Germinal center (tissue), 1 donor: Measurements from ENCODE around the gene PNMA1.

Experiments used
- DNase-seq: peaks from one replicate; pipeline ENCODE4 v3.0.0; 2012; ENCODE audit warnings: mixed read lengths, low spot score

The PNMA1 gene

DNA sequence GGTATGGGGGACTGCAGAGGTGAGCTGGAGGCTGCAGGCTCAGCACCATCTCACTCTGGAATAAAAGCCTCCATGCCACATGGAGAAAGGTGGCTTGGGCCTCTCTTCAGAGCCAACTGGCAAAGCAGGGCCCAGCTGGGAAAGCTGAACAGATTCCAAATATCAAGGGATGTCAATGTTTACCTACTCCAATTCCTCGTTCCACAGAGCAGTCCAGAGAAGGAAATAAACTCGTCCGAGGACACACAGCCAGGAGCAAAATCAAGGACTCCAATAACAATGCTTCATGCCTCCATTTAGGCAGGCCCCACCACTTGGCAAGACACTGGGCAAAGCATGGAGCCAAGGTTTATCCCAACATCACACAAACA is 36.3 kb upstream of the PNMA1 start:
- no peak for DNase-seq

DNA sequence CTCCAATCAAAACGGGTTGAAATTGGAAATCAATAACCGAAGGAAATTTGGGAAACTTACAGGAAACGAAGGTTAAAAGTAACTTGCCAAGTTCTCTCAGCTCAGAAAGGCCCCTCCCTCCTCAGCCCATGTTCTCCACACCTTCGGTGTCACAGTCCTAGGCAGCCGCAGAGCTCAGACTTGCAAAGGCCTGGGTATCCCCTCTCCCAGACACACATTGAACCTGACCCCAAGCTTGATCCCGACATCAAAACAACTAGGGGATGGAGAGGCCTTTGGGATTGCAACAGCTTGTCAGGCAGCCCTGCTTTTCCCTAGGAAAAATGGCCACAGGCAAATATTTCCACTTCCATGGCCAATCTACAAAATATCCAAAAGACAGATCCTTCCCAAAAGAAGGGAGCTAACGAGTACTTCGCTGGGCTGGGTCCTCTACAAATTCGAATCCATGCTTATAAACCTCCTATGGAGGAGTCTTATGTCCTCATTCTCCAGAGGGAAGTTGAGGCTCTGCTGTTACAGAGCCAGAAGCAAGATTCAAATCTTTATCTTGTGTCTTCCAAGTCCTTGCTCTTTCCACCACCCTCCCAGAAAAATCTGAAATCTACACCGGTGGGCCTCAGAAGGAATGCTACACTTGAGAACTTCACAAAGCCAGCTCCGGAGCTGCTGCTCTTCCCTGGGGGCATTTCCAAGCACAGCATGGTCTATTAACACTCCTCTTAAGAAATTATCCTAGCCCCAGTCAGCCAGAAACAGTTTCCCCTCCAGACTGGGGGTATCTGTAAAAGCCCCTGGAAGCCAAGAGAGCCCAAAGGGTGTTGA is 35.7 kb upstream of the PNMA1 start:
- DNase-seq, result no peak

- no peak for DNase-seq
Observed at GRCh38 chr14:73748858-73749357, 34.7 kb upstream of the PNMA1 start.

DNA sequence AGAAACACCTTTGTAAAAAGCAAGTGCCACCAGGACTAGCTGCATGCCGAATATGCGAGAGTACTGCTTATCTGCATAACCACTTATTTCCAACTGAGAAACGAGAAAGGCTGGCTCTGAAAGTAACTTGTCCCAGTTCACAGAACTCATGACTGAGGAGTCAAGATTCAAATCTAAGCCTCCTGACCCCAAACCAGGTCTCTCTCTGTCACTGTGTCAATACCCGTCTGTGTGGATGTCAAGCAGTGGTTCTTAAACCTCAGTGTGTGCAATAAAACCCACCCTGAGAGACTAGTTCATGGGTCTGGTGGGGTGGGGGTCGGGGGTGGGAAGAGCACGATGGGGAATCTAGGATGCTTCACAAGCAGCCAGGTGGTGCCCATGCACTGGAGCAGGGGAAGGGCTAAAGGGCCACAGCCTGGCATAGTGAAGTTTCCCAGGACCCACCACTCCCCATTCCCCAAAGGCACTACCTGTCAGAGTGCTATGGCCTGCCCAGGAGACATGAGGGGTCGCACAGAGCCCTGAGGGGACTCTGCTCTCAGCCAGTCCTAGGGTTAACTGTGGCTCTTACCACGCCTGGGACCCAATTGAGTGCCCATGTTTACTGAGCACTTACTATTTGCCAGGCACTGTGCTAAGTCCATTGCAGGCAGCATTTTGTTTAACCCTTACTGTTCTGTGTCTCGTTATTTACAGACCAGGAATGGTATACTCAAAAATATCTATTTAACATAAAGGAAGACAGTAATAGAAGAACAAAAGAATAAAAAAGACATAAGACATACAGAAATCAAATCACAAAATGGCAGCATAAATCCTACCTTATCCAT is 33.4 kb upstream of the PNMA1 start:
- DNase-seq, result no peak

- no peak for DNase-seq
Observed at GRCh38 chr14:73746520-73747378, 32.6 kb upstream of the PNMA1 start.

GRCh38 chr14:73745571-73746519 is 31.7 kb upstream of the PNMA1 start:
- DNase-seq, result no peak

DNA sequence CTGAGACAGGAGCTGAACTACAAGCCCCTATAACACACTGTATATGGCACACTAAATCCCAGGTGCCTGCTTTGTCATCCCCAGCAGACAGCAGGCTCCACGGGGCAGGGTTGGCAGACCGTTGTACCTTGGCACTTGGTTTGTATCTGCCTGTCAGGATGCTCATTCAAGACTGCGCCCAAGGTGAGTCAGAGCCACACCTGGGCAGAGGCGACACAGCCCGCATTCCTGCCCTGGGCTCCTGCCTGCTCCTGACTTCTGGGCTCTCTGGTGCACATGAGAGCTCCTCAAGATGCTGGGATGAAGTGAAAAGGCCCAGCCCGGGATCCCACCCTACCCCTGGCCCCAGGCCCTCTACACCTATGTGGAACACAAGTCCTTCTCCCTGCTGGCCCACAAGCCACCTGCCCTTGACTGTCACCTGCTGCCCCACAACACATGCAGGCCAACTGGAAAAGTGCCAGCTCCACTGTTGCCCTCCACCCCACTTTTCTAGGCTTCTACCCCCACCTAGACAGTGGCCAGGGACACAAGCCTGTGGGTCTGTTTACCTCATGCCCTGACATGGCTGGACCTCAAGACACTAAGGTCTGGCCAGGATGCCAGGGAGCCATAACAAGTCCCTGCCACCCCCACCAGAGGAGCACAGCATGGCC is 30.8 kb upstream of the PNMA1 start:
- DNase-seq, result no peak

- DNase-seq, result no peak
Observed at GRCh38 chr14:73744175-73744867, 30.1 kb upstream of the PNMA1 start.

GRCh38 chr14:73743431-73743931 is 29.3 kb upstream of the PNMA1 start:
- DNase-seq, result no peak

- no peak for DNase-seq
Observed at GRCh38 chr14:73742520-73743238, 28.5 kb upstream of the PNMA1 start.

GRCh38 chr14:73741876-73742519 is 27.8 kb upstream of the PNMA1 start:
- DNase-seq, result no peak

GRCh38 chr14:73741386-73741875 is 27.2 kb upstream of the PNMA1 start:
- peak; percentile 72 for DNase-seq

DNA sequence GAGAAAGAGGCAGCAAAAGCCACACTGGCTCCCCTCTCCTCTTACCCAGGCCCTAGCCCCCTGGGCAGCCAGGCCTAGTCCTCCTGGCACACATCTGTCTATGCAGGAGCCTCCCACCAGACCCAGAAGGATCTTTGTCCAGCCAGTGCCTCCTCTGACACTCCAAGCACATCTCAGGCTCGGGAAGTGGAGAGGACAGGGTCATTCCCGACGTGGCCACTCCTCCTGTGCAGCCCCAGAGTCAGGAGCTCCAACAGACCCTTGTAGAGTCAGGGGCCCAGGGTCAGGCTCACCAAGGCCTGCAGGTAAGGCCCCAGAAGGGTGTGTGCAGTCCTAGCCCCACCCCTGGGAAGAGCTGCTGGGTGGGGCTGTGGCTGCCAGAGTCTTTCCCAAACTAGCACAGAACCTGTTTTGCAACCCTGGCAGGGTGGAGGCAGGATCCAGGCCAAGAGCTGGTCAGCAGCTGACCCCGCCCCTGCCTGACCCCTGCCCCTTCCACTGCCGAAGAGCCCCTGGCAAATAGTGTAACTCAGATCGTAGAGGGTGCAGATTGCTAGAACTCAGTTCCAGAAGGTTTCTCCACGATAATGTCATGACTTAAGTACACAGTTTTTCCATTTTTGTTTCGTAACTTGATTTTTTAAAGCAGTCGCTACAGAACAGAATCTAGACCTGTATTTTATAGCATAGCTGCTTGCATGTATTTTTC is 26.6 kb upstream of the PNMA1 start:
- no peak for DNase-seq

GRCh38 chr14:73739899-73740617 is 25.9 kb upstream of the PNMA1 start:
- no peak for DNase-seq

- DNase-seq, result no peak
Observed at GRCh38 chr14:73739174-73739898, 25.2 kb upstream of the PNMA1 start.

DNA sequence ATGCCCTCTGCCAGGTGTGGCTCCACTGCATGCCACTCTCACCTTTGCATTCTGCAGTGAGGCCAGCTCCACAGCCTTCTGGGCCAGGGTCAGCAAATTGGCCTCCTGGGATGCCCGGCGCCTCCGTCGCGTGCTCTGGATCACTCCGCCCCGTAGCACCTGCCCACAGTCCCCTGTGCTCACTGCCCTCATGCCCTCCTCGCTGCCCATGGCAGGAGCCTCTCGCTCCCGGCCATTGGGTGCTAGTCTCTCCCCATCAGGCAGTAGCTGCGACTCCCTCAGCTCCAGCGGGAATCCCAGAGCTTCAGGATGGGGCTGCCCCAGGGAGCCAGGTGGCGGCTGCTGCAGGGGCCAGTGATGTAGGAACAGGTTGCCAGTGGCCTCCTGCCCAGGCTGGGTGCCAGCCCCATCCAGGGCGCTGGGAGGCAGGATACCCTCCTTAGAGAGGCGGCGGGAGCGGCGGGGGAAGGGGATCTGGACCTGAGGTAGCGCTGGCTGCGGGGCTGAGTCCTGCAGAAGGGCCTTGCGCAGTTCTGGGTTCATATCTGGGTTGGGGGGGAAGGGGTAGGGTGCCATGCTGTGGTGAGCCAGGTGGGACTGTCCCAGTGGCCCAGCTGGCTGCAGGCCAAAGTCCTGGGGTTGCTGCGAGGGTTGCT is 24.5 kb upstream of the PNMA1 start:
- DNase-seq, result no peak
